Measurements from ENCODE around the gene SLC22A23. TPM values are rescaled to one million over a fixed set of nuclear protein-coding genes. Genes with fewer than 3 reads are reported as not detected.

Gene SLC22A23
- polyA plus RNA-seq, 1 donor (not counting 4 experiments of a cell fraction or from before 2014, with no cell fraction given): 4.3 TPM

GRCh38 chr6:3388786-3389185 is 68.1 kb downstream of the SLC22A23 start:
- TF ChIP-seq, protein P1, sequence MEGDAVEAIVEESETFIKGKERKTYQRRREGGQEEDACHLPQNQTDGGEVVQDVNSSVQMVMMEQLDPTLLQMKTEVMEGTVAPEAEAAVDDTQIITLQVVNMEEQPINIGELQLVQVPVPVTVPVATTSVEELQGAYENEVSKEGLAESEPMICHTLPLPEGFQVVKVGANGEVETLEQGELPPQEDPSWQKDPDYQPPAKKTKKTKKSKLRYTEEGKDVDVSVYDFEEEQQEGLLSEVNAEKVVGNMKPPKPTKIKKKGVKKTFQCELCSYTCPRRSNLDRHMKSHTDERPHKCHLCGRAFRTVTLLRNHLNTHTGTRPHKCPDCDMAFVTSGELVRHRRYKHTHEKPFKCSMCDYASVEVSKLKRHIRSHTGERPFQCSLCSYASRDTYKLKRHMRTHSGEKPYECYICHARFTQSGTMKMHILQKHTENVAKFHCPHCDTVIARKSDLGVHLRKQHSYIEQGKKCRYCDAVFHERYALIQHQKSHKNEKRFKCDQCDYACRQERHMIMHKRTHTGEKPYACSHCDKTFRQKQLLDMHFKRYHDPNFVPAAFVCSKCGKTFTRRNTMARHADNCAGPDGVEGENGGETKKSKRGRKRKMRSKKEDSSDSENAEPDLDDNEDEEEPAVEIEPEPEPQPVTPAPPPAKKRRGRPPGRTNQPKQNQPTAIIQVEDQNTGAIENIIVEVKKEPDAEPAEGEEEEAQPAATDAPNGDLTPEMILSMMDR (optimal IDR thresholded peaks at IDR 0.05 in 1 of 3, IDR thresholded peaks at IDR 0.05 in 1 of 3, conservative IDR thresholded peaks at IDR 0.05 in 1 of 3; ENCODE audit: extremely low read depth in 1 of 3, insufficient read depth in 2 of 3, low read length in 3 of 3): no peak
- no peak for TF ChIP-seq EZH2 (IDR thresholded peaks at IDR 0.05; ENCODE audit: low read length)
- no peak overlapping the region for H3K9ac ChIP-seq (ENCODE audit: control insufficient read depth, extremely low read depth, insufficient read depth, low read length)
- H3K36me3 ChIP-seq (ENCODE audit: control insufficient read depth in 2 of 2, extremely low read depth in 1 of 2, insufficient read depth in 2 of 2, low read length in 2 of 2): no peaks in the 10 kb centered on the region
- no peaks in the 10 kb centered on the region for H4K20me1 ChIP-seq (ENCODE audit: control insufficient read depth, extremely low read depth, insufficient read depth, low read length)
- no peak for DNase-seq (ENCODE audit: low read depth, low spot score)
- FAIRE-seq: no peak
- H3K4me3 ChIP-seq (ENCODE audit: control insufficient read depth in 2 of 3, extremely low read depth in 1 of 3, insufficient read depth in 2 of 3, low read depth in 1 of 3, low read length in 3 of 3): no peak overlapping the region
- H3K79me2 ChIP-seq (ENCODE audit: control insufficient read depth, insufficient read depth, low read length): no peaks in the 10 kb centered on the region
- no peaks in the 10 kb centered on the region for H3K9me3 ChIP-seq (ENCODE audit: control insufficient read depth, low read depth, low read length)
- H3K4me1 ChIP-seq (ENCODE audit: control insufficient read depth, extremely low read depth, insufficient read depth, low read length): peaks cover 54% of the 10 kb centered on the region
- dilution Hi-C loops (cut with MboI; ENCODE audit: extremely low pct_ligation_motif_present, low sequenced_read_pairs): no loop called here
- H3K27me3 ChIP-seq (ENCODE audit: control insufficient read depth, extremely low read depth, insufficient read depth, low read length): no peaks in the 10 kb centered on the region
- H3K27ac ChIP-seq (ENCODE audit: control insufficient read depth, insufficient read depth, low read length): no peak overlapping the region
- no peak overlapping the region for H2AFZ ChIP-seq (ENCODE audit: control insufficient read depth, low read length)
- no peaks in the 10 kb centered on the region for H3K9me1 ChIP-seq (ENCODE audit: control insufficient read depth, extremely low read depth, insufficient read depth, low read length)
- no peak overlapping the region for H3K4me2 ChIP-seq (ENCODE audit: control insufficient read depth, extremely low read depth, insufficient read depth, low read depth, low read length)

- H4K20me1 ChIP-seq (ENCODE audit: control insufficient read depth, extremely low read depth, insufficient read depth, low read length): no peaks in the 10 kb centered on the region
- H3K9ac ChIP-seq (ENCODE audit: control insufficient read depth, extremely low read depth, insufficient read depth, low read length): peak overlapping the region; percentile 5
- no peaks in the 10 kb centered on the region for H3K9me3 ChIP-seq (ENCODE audit: control insufficient read depth, low read depth, low read length)
- dilution Hi-C loops (cut with MboI; ENCODE audit: extremely low pct_ligation_motif_present, low sequenced_read_pairs): no loop called here
- H3K9me1 ChIP-seq (ENCODE audit: control insufficient read depth, extremely low read depth, insufficient read depth, low read length): no peaks in the 10 kb centered on the region
- no peak for FAIRE-seq
- DNase-seq (ENCODE audit: low read depth, low spot score): no peak
- no peaks in the 10 kb centered on the region for H3K27me3 ChIP-seq (ENCODE audit: control insufficient read depth, extremely low read depth, insufficient read depth, low read length)
- no peak overlapping the region for H2AFZ ChIP-seq (ENCODE audit: control insufficient read depth, low read length)
- TF ChIP-seq, protein P1 (optimal IDR thresholded peaks at IDR 0.05 in 1 of 3, IDR thresholded peaks at IDR 0.05 in 1 of 3, conservative IDR thresholded peaks at IDR 0.05 in 1 of 3; ENCODE audit: extremely low read depth in 1 of 3, insufficient read depth in 2 of 3, low read length in 3 of 3): no peak
- no peak for TF ChIP-seq EZH2 (IDR thresholded peaks at IDR 0.05; ENCODE audit: low read length)
- no peaks in the 10 kb centered on the region for H3K79me2 ChIP-seq (ENCODE audit: control insufficient read depth, insufficient read depth, low read length)
- H3K27ac ChIP-seq (ENCODE audit: control insufficient read depth, insufficient read depth, low read length): no peak overlapping the region
- no peaks in the 10 kb centered on the region for H3K36me3 ChIP-seq (ENCODE audit: control insufficient read depth in 2 of 2, extremely low read depth in 1 of 2, insufficient read depth in 2 of 2, low read length in 2 of 2)
- peak overlapping the region; percentile 11 for H3K4me2 ChIP-seq (ENCODE audit: control insufficient read depth, extremely low read depth, insufficient read depth, low read depth, low read length)
- no peak overlapping the region for H3K4me3 ChIP-seq (ENCODE audit: control insufficient read depth in 2 of 3, extremely low read depth in 1 of 3, insufficient read depth in 2 of 3, low read depth in 1 of 3, low read length in 3 of 3)
- H3K4me1 ChIP-seq (ENCODE audit: control insufficient read depth, extremely low read depth, insufficient read depth, low read length): peaks cover 67% of the 10 kb centered on the region
Observed at GRCh38 chr6:3386374-3386857, 70.4 kb downstream of the SLC22A23 start.

Measured in keratinocyte (primary cell).